Peyer's patch (tissue), 4 donors: Measurements from ENCODE around the gene CACNA2D1. TPM values are rescaled to one million over a fixed set of nuclear protein-coding genes. Genes with fewer than 3 reads are reported as not detected.

Experiments
- DNase-seq, 3 donors: peaks; one replicate each; pipeline ENCODE4 v3.0.0-alpha.2; 2017 to 2019
- H3K27ac ChIP-seq, 4 donors: fragments of 200-600 bp; sonication (generic); one replicate each; pipeline ENCODE4 v1.5.1; 2016 to 2019
- H3K27me3 ChIP-seq, 2 donors: fragments of 200-600 bp; sonication (generic); one replicate each; pipeline ENCODE4 v1.5.1; 2019
- H3K36me3 ChIP-seq, 3 donors: fragments of 200-600 bp; sonication (generic); one replicate each; pipeline ENCODE4 v1.5.1; 2016 to 2019
- H3K4me1 ChIP-seq, 4 donors: fragments of 200-600 bp; sonication (generic); one replicate each; pipeline ENCODE4 v1.5.1; 2016 to 2019
- H3K4me3 ChIP-seq, 4 donors: fragments of 200-600 bp; sonication (generic); 1 replicate in 3 of 4; 2 replicates in 1 of 4; pipeline ENCODE4 v1.5.1; 2016 to 2019; ENCODE audit warnings: mild to moderate bottlenecking in 1 of 4
- H3K9me3 ChIP-seq, 4 donors: fragments of 200-600 bp; sonication (generic); one replicate each; pipeline ENCODE4 v1.5.1; 2016 to 2019; ENCODE audit warnings: mild to moderate bottlenecking in 1 of 4
- POLR2A ChIP-seq, 2 donors: fragments of 450-650 bp; IDR thresholded peaks; one replicate each; pipeline ENCODE4 v1.5.1; 2017; ENCODE audit warnings: antibody characterized with exemption in 2 of 2, mild to moderate bottlenecking in 2 of 2, moderate library complexity in 2 of 2
- total RNA-seq, 4 donors: library from RNA; depleted of rRNA; stranded (reverse); fragments of >200 nt; gene quantifications; one replicate each; pipeline ENCODE4 v1.1.0, GENCODE V29; 2016
- TF ChIP-seq, protein P1 (sequence below), 6 experiments: fragments of 450-650 bp in 4 of 6; fragments of 200-600 bp in 2 of 6; sonication (generic) in 1 of 6; IDR thresholded peaks; one replicate each; pipeline ENCODE4 v1.5.1; 2017 to 2019; ENCODE audit warnings: antibody characterized with exemption in 6 of 6, mild to moderate bottlenecking in 3 of 6, moderate library complexity in 1 of 6

The CACNA2D1 gene
- total RNA-seq, 4 donors from 2014 or later, result 5.5 to 85.0 (median 11.5) TPM

DNA sequence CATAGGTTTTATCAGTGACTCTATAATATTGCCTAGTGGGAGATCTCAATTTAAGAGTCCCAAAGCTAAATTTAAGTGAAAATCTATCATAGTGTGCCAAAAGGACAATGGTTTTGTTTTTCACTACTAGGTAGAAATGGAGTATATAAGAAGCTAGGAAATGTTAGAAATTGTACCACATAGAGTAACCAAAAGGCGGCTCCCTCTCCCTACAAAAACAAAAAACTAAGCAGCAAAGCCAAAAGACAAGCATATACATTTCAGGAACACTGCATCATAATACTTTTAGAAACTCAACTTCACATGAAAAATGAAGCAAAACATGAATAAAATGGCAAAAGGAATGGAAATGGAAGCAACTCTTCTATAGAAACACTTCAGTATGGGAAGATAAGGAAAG lies 271.6 kb downstream of the CACNA2D1 start:
- TF ChIP-seq, protein P1, sequence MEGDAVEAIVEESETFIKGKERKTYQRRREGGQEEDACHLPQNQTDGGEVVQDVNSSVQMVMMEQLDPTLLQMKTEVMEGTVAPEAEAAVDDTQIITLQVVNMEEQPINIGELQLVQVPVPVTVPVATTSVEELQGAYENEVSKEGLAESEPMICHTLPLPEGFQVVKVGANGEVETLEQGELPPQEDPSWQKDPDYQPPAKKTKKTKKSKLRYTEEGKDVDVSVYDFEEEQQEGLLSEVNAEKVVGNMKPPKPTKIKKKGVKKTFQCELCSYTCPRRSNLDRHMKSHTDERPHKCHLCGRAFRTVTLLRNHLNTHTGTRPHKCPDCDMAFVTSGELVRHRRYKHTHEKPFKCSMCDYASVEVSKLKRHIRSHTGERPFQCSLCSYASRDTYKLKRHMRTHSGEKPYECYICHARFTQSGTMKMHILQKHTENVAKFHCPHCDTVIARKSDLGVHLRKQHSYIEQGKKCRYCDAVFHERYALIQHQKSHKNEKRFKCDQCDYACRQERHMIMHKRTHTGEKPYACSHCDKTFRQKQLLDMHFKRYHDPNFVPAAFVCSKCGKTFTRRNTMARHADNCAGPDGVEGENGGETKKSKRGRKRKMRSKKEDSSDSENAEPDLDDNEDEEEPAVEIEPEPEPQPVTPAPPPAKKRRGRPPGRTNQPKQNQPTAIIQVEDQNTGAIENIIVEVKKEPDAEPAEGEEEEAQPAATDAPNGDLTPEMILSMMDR (IDR thresholded peaks at IDR 0.05), result no peak
- no peak for TF ChIP-seq POLR2A (IDR thresholded peaks at IDR 0.05)
- Histone ChIP-seq H3K27ac (no peak overlapping the region), H3K4me1 (no peaks in the 10 kb centered on the region), H3K9me3 (no peaks in the 10 kb centered on the region), H3K36me3 (no peaks in the 10 kb centered on the region), H3K4me3 (no peak overlapping the region), H3K27me3 (no peaks in the 10 kb centered on the region)
- DNase-seq, result no peak

DNA sequence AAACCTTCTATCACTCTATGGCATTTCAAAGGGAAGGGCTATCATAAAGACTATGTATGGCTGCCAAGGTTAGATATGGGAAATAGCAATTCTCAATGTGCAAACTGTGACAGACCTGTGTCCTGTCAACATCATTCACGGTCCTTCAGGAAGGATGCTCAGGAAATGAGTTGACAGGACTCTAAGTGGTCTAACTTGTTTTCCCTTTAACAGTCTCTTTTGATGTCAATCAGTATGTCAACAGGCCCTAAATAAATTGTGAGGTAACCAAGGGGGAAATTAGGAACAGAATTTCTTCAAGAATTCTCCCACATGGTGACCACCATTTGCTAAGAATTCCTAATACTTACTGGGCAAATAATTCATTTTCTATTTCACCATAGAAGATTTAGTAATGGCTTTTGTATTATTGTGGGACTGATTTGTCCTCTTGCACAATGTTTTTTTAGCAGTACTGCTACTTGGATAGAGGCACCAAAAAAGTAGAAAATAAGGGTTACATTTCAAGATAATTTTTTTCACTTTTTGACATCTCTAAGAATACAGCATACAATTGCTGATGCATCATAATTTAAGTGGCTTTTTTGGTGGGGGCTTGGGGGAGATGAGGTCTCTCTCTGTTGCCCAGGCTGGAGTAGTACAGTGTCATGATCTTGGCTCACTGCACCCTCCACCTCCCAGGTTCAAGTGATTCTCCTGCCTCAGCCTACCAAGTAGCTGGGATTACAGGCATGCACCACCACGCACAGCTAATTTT lies 275.8 kb downstream of the CACNA2D1 start:
- no peak for DNase-seq
- no peaks in the 10 kb centered on the region for H3K4me1 ChIP-seq
- H3K9me3 ChIP-seq, result no peaks in the 10 kb centered on the region
- no peak overlapping the region for H3K4me3 ChIP-seq
- TF ChIP-seq POLR2A (IDR thresholded peaks at IDR 0.05), result no peak
- TF ChIP-seq, protein P1 (IDR thresholded peaks at IDR 0.05), result no peak
- H3K27me3 ChIP-seq, result no peaks in the 10 kb centered on the region
- no peaks in the 10 kb centered on the region for H3K36me3 ChIP-seq
- H3K27ac ChIP-seq, result no peak overlapping the region

DNA sequence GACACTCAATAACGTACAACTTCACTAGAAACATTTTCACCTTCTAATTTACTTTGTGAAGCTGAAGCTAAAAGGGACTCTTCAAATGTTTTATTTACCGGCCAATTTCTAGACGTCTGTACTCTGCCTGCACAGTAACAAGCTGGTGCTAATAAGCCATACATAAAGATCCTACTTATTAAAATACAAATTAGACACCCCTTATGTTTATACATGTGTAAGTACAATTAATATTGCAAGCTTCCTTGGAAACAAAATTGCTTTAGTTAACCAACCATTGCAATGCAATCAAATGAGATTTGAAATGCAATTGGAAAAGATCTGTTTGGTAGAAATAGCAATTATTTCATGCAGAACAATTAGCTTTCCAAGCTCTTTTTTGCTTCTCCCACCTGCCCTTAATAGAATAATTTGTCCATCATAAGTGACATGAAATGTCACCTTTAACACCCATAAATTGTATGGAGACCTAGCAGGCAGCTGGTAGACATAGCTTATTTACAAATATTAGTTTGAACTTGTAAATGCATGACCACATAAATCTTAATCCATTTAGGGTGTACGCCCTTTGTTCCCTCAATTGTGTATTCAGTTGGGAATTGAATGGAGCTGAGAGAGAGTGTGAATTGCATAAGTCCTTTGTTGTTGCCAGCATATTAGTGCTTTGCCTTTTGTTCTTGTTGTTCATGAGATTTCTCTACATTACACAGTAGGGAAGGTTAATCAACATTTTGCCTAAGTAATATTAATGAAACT lies 277.1 kb downstream of the CACNA2D1 start:
- Histone ChIP-seq H3K4me1 (no peaks in the 10 kb centered on the region), H3K9me3 (no peaks in the 10 kb centered on the region), H3K27me3 (no peaks in the 10 kb centered on the region), H3K36me3 (no peaks in the 10 kb centered on the region), H3K4me3 (no peak overlapping the region), H3K27ac (no peak overlapping the region)
- TF ChIP-seq, protein P1 (IDR thresholded peaks at IDR 0.05), result no peak
- DNase-seq, result no peak

DNA sequence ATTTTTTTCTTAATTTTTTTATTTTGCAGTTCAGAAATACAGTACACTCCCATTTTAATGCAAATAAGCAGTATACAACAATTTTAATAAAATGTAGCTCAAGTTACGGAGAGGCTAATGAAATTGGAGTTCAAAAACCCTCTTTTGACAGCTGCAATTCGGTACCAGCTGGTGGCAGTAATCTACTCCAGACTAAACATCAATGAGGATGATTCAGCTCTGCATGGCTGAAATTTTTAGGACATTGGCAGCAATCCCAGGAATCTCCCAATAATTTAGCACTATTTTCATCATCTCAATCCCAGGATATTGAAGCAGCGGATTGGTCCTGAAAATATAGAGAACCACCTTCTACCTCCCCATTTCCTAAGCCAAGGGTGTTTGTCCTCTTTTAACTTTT lies 278.8 kb downstream of the CACNA2D1 start:
- no peaks in the 10 kb centered on the region for H3K27me3 ChIP-seq
- H3K4me1 ChIP-seq, result no peaks in the 10 kb centered on the region
- no peaks in the 10 kb centered on the region for H3K9me3 ChIP-seq
- no peak overlapping the region for H3K4me3 ChIP-seq
- DNase-seq, result no peak
- no peak overlapping the region for H3K27ac ChIP-seq
- H3K36me3 ChIP-seq, result no peaks in the 10 kb centered on the region
- no peak for TF ChIP-seq POLR2A (IDR thresholded peaks at IDR 0.05)
- TF ChIP-seq, protein P1 (IDR thresholded peaks at IDR 0.05), result no peak

DNA sequence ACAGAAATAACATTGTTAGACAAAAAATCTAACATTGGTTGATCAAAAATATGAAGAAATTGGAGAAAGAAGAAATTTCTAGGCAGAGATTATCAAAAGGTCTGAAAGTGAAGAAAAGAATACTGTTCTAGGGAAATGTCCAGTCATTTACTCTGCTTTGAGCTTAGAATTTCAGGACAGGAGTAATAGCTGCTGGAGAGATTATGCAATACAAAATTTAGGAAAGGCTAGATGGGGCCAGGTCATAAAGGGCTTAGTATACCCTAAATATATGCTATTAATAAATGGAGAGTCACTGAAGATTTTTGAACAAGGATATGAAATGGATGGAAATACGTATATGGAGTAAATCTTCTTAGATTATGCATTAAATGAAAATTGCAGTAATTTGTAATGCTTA lies 279.2 kb downstream of the CACNA2D1 start:
- H3K9me3 ChIP-seq, result no peaks in the 10 kb centered on the region
- no peak overlapping the region for H3K27ac ChIP-seq
- H3K27me3 ChIP-seq, result no peaks in the 10 kb centered on the region
- no peaks in the 10 kb centered on the region for H3K4me1 ChIP-seq
- no peaks in the 10 kb centered on the region for H3K36me3 ChIP-seq
- H3K4me3 ChIP-seq, result no peak overlapping the region
- DNase-seq, result no peak
- TF ChIP-seq, protein P1 (IDR thresholded peaks at IDR 0.05), result no peak
- no peak for TF ChIP-seq POLR2A (IDR thresholded peaks at IDR 0.05)
